A549 (cell line): ENCODE measurements around the gene ICE2. TPM values are rescaled to one million over a fixed set of nuclear protein-coding genes. Genes with fewer than 3 reads are reported as not detected.

Experiments used
- ATAC-seq, 2 experiments: fragments of 200-7000 bp in 1 of 2; fragments of >200 bp in 1 of 2; cut with Nextera tagmentation in 1 of 2; cut with Tn5 transposase in 1 of 2; 3 replicates each; pipeline versions ENCODE4 v1.8.0 to v1.9.1; 2018 to 2020; ENCODE audit warnings: mild to moderate bottlenecking in 1 of 2, moderate library complexity in 1 of 2
- CTCF ChIA-PET: fragments of 300-600 bp; sonication (Branson Sonifier 250); formaldehyde crosslinking; extraction: SDS; loops from one replicate; lab custom pipeline; 2021; ENCODE audit warnings: antibody characterized with exemption, inconsistent platforms; lab: Yijun Ruan, JAX
- POLR2A ChIA-PET: fragments of 350-600 bp; formaldehyde crosslinking; extraction: SDS; loops from one replicate; lab custom pipeline; 2021; ENCODE audit warnings: antibody characterized with exemption, inconsistent platforms; lab: Yijun Ruan, JAX
- DNase-seq, 2 experiments: peaks; one replicate each; pipeline versions ENCODE4 v3.0.0 to v3.0.0-alpha.2; 2011 to 2016; ENCODE audit warnings: low read depth in 1 of 2, low spot score in 1 of 2
- FAIRE-seq: peaks from 2 replicates; lab custom pipeline; 2011; peaks lifted over from hg19 to GRCh38; lab: Jason Lieb, UNC
- H3K27ac ChIP-seq, 2 experiments: fragments of >200 bp; sonication (Bioruptor Twin); formaldehyde crosslinking; 3 replicates each; pipeline ENCODE4 v1.5.1; 2016 to 2017
- H3K4me1 ChIP-seq: fragments of >200 bp; sonication (Bioruptor Twin); formaldehyde crosslinking; 3 replicates; pipeline ENCODE4 v1.6.1; 2016
- H3K4me2 ChIP-seq: fragments of >200 bp; sonication (Bioruptor Twin); formaldehyde crosslinking; 3 replicates; pipeline ENCODE4 v1.6.1; 2016
- H3K4me3 ChIP-seq: fragments of >200 bp; sonication (Bioruptor Twin); formaldehyde crosslinking; 3 replicates; pipeline ENCODE4 v1.5.1; 2016
- H3K9me3 ChIP-seq: fragments of >200 bp; sonication (Bioruptor Twin); formaldehyde crosslinking; 3 replicates; pipeline ENCODE4 v1.6.1; 2016
- CEBPB ChIP-seq, 2 experiments: fragments of >200 bp in 1 of 2; sonication (Bioruptor Twin) in 1 of 2; formaldehyde crosslinking in 1 of 2; IDR thresholded peaks; 2 replicates each; pipeline ENCODE4 v1.6.1; 2012 to 2016
- EHF ChIP-seq: fragments of 250-450 bp; sonication (Bioruptor Pico); IDR thresholded peaks from 2 replicates; pipeline ENCODE4 v1.5.0; 2020; ENCODE audit warnings: mild to moderate bottlenecking
- EHMT2 ChIP-seq: fragments of 200-600 bp; sonication (generic); IDR thresholded peaks from 2 replicates; pipeline ENCODE4 v1.6.1; 2016; ENCODE audit warnings: antibody characterized with exemption, low read depth, mild to moderate bottlenecking, moderate library complexity
- FOSL2 ChIP-seq, 2 experiments: fragments of 450-650 bp in 1 of 2; fragments of >200 bp in 1 of 2; sonication (Bioruptor Twin) in 1 of 2; formaldehyde crosslinking; IDR thresholded peaks; 2 replicates each; pipeline versions ENCODE4 v1.5.0 to v1.6.1; 2016 to 2020; ENCODE audit warnings: mild to moderate bottlenecking in 1 of 2, moderate library complexity in 1 of 2
- FOXS1 ChIP-seq: fragments of 250-450 bp; sonication (Bioruptor Pico); IDR thresholded peaks from 2 replicates; pipeline ENCODE4 v1.5.0; 2020; ENCODE audit warnings: mild to moderate bottlenecking, moderate library complexity
- HDAC2 ChIP-seq: fragments of 200-600 bp; sonication (generic); IDR thresholded peaks from 2 replicates; pipeline ENCODE4 v1.6.1; 2016
- HOXA7 ChIP-seq: fragments of 250-450 bp; sonication (Bioruptor Pico); IDR thresholded peaks from 2 replicates; pipeline ENCODE4 v1.5.0; 2020; ENCODE audit warnings: mild to moderate bottlenecking, moderate library complexity
- HOXB13 ChIP-seq: fragments of 250-450 bp; sonication (Bioruptor Pico); IDR thresholded peaks from 2 replicates; pipeline ENCODE4 v1.5.0; 2020; ENCODE audit warnings: low read depth, mild to moderate bottlenecking, moderate library complexity
- HOXB5 ChIP-seq: fragments of 250-450 bp; sonication (Bioruptor Pico); IDR thresholded peaks from 2 replicates; pipeline ENCODE4 v1.5.0; 2020; ENCODE audit warnings: mild to moderate bottlenecking, moderate library complexity
- NPAS2 ChIP-seq: fragments of 250-450 bp; sonication (Bioruptor Pico); IDR thresholded peaks from 2 replicates; pipeline ENCODE4 v1.8.0; 2022; ENCODE audit warnings: mild to moderate bottlenecking, moderate library complexity, borderline replicate concordance
- POLR2AphosphoS2 ChIP-seq: conservative IDR thresholded peaks from 2 replicates; pipeline ENCODE4 v1.6.1; 2012; ENCODE audit warnings: low read length, improper control_type of control experiment, inconsistent platforms
- SMC3 ChIP-seq: fragments of >200 bp; sonication (Bioruptor Twin); formaldehyde crosslinking; IDR thresholded peaks from 3 replicates; pipeline ENCODE4 v1.6.1; 2018; ENCODE audit warnings: inconsistent platforms
- ZNF302 ChIP-seq: fragments of 250-450 bp; sonication (Bioruptor Pico); IDR thresholded peaks from 2 replicates; pipeline ENCODE4 v1.9.0; 2021; ENCODE audit warnings: inconsistent platforms, mild to moderate bottlenecking, moderate library complexity
- ZSCAN20 ChIP-seq: fragments of 250-450 bp; sonication (Bioruptor Pico); IDR thresholded peaks from 2 replicates; pipeline ENCODE4 v1.8.0; 2022; ENCODE audit warnings: mild to moderate bottlenecking, moderate library complexity
- WGBS: methylation state at CpG from one replicate; pipeline ENCODE4 v1.1.6; 2017; ENCODE audit errors: missing lambda C conversion rate; 5-methylcytosine and 5-hydroxymethylcytosine counted together
- polyA plus RNA-seq, 4 experiments: library from polyadenylated mRNA; depleted of rRNA in 3 of 4; stranded (reverse); fragments of >200 nt; fragmentation: RNase III in 1 of 4; extraction: RNeasy Plus Mini Kit Qiagen cat#74134 plus additional on column Dnase treatment in 1 of 4; gene quantifications; 2 replicates in 3 of 4; 3 replicates in 1 of 4; pipeline ENCODE4 v1.2.3, GENCODE V29; 2011 to 2017
- TF ChIP-seq, protein P1 (sequence below): IDR thresholded peaks from 2 replicates; pipeline ENCODE4 v1.6.1; 2012
- TF ChIP-seq, protein P2 (sequence below): IDR thresholded peaks from 2 replicates; pipeline ENCODE4 v1.6.1; 2012
- TF ChIP-seq, protein P3 (sequence below): fragments of 250-450 bp; sonication (Bioruptor Pico); IDR thresholded peaks from 2 replicates; pipeline ENCODE4 v1.5.0; 2021; ENCODE audit warnings: mild to moderate bottlenecking, moderate library complexity, borderline replicate concordance
- TF ChIP-seq, protein P4 (sequence below): IDR thresholded peaks from 2 replicates; pipeline ENCODE4 v1.6.1; 2012; ENCODE audit warnings: low read depth, borderline replicate concordance
- TF ChIP-seq, protein P5 (sequence below): fragments of 250-450 bp; sonication (Bioruptor Pico); IDR thresholded peaks from 2 replicates; pipeline ENCODE4 v1.5.0; 2020; ENCODE audit warnings: low read depth, mild to moderate bottlenecking, moderate library complexity

Gene ICE2
- polyA plus RNA-seq, 2 of the 4 experiments (the other 2 are of a cell fraction): 43.1 to 87.6 TPM

DNA sequence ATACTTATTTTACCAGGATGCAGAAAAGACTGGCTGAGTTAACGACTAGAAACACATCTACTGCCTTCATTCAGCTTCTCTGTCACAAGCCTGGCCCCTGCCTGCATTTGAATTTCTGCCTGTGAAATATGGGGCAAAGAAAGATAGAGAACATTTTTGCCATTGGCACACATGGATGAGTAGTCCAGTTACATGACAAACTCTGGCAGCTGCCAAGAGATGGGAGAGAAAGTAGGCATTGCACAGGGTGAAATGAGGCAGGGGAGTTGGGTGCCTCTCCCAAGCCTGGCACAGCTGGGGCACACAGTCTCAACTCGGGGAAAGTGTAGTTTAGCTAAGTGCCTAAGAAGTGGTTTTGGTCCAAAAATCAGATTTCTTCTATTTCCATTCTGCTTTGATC is 105.2 kb downstream of the ICE2 start:
- TF ChIP-seq FOSL2 (IDR thresholded peaks at IDR 0.05): no peak
- TF ChIP-seq FOSL2 (CRISPR knock-in tag; IDR thresholded peaks at IDR 0.05): 0 out of 2 replicates have a peak, but pooled peaks have one; percentile 13
- TF ChIP-seq SMC3: no peak
- 0 out of 2 replicates have a peak, but pooled peaks have one; percentile 14 for TF ChIP-seq ZSCAN20
- TF ChIP-seq POLR2AphosphoS2: peak; percentile 20; the same call in 1 of the 2 replicates
- TF ChIP-seq, protein P1, sequence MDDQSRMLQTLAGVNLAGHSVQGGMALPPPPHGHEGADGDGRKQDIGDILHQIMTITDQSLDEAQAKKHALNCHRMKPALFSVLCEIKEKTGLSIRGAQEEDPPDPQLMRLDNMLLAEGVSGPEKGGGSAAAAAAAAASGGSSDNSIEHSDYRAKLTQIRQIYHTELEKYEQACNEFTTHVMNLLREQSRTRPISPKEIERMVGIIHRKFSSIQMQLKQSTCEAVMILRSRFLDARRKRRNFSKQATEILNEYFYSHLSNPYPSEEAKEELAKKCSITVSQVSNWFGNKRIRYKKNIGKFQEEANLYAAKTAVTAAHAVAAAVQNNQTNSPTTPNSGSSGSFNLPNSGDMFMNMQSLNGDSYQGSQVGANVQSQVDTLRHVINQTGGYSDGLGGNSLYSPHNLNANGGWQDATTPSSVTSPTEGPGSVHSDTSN: no peak
- peak; percentile 10; the same call in 1 of the 2 replicates for TF ChIP-seq HOXA7 (CRISPR knock-in tag)
- WGBS: 28% methylated on average over 2 of the region's 2 CpGs
- DNase-seq: peak in 1 of 2 experiments; percentile 20
- Histone ChIP-seq H3K9me3 (no peaks in the 10 kb centered on the region), H3K4me3 (peak overlapping the region; percentile 14; the same call in 2 of the 3 replicates), H3K27ac (peak overlapping the region; percentile 90), H3K4me1 (peaks cover 95% of the 10 kb centered on the region), H3K4me2 (peak overlapping the region; percentile 94)
- FAIRE-seq: no peak
- ChIA-PET CTCF (interaction anchor here (0.7 to 11.8 kb wide), 15 partner anchors 8 to 682 kb away, joined by 3 to 174 read pairs (median 6); no protein-coding TSS in a partner anchor), POLR2A (interaction anchor here (0.7 to 5.1 kb wide), 6 partner anchors 9 to 22 kb away, joined by 3 to 152 read pairs (median 5); partner anchors contain the start of gene ANXA2)
- no peak for ATAC-seq

DNA sequence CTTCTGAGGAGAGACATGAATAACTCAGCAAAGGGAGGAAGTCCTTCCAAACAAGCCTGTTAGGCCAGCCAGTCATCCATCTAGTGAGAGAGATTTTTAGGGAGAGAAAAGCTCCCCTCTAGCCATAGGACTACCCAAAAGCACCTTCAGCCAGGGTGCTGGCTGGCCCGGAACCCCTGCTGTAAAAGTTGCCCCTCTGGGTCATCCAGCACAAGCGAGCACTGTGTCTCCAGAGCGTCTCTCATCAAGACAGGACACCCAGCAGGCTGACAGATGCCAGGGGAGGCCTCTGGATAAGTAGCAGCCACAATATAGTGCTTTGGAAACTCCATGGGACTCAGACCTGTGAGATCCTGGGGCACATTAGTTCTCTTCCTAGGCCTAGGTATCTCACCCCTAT is 105.6 kb downstream of the ICE2 start:
- ATAC-seq (no peak), DNase-seq (peak in 1 of 2 experiments; percentile 19), FAIRE-seq (no peak)
- Histone ChIP-seq H3K27ac (peak overlapping the region; percentile 90), H3K4me2 (peak overlapping the region; percentile 94), H3K9me3 (no peaks in the 10 kb centered on the region), H3K4me1 (peaks cover 95% of the 10 kb centered on the region), H3K4me3 (peak overlapping the region; percentile 14; the same call in 1 of the 3 replicates)
- WGBS: 63% methylated on average over 3 of the region's 3 CpGs
- POLR2A ChIA-PET: interaction anchor here (0.9 to 5.1 kb wide), 4 partner anchors 9 to 22 kb away, joined by 4 to 152 read pairs (median 63); partner anchors contain the start of gene ANXA2
- CTCF ChIA-PET: interaction anchor here (1.0 to 11.8 kb wide), 12 partner anchors 8 to 682 kb away, joined by 3 to 174 read pairs (median 10); no protein-coding TSS in a partner anchor
- TF ChIP-seq NPAS2 (no peak), HOXB13 (CRISPR knock-in tag) (peak; percentile 67; the same call in 1 of the 2 replicates), HDAC2 (no peak), CEBPB (IDR thresholded peaks at IDR 0.05) (no peak), HOXB5 (CRISPR knock-in tag) (no peak), EHMT2 (no peak), EHF (no peak), ZNF302 (CRISPR knock-in tag) (no peak), FOXS1 (0 out of 2 replicates have a peak, but pooled peaks have one; percentile 19)
- TF ChIP-seq, protein P2, sequence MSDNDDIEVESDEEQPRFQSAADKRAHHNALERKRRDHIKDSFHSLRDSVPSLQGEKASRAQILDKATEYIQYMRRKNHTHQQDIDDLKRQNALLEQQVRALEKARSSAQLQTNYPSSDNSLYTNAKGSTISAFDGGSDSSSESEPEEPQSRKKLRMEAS: no peak
- TF ChIP-seq, protein P3, sequence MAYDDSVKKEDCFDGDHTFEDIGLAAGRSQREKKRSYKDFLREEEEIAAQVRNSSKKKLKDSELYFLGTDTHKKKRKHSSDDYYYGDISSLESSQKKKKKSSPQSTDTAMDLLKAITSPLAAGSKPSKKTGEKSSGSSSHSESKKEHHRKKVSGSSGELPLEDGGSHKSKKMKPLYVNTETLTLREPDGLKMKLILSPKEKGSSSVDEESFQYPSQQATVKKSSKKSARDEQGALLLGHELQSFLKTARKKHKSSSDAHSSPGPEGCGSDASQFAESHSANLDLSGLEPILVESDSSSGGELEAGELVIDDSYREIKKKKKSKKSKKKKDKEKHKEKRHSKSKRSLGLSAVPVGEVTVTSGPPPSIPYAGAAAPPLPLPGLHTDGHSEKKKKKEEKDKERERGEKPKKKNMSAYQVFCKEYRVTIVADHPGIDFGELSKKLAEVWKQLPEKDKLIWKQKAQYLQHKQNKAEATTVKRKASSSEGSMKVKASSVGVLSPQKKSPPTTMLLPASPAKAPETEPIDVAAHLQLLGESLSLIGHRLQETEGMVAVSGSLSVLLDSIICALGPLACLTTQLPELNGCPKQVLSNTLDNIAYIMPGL (CRISPR knock-in tag): no peak
- TF ChIP-seq, protein P4, sequence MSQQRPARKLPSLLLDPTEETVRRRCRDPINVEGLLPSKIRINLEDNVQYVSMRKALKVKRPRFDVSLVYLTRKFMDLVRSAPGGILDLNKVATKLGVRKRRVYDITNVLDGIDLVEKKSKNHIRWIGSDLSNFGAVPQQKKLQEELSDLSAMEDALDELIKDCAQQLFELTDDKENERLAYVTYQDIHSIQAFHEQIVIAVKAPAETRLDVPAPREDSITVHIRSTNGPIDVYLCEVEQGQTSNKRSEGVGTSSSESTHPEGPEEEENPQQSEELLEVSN: no peak
- TF ChIP-seq, protein P5, sequence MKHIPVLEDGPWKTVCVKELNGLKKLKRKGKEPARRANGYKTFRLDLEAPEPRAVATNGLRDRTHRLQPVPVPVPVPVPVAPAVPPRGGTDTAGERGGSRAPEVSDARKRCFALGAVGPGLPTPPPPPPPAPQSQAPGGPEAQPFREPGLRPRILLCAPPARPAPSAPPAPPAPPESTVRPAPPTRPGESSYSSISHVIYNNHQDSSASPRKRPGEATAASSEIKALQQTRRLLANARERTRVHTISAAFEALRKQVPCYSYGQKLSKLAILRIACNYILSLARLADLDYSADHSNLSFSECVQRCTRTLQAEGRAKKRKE: 0 out of 2 replicates have a peak, but pooled peaks have one; percentile 61
